ENCODE measurements around the gene ACACA. TPM values are rescaled to one million over a fixed set of nuclear protein-coding genes. Genes with fewer than 3 reads are reported as not detected.

Gene ACACA
- total RNA-seq, 1 donor from 2014 or later = 45.9 TPM

DNA sequence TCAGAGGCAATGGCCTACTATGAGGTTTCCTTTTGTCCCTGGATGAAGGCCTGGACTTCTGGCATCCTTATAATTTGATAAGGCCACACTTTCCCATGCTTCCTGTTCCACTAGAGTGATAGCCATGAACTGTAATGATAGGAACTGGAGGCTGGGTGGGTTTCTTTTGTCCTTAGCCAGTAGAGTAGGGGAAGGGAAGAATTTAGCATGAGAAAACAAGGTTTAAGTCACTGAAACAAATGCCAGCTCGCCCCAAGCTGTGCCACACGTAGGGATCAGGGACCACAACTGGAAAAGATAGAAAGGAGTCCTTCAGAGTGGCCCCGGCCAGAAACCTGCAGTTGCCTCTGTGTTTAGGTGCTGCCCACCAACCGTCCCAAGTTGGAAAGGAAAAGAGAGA lies 111.7 kb downstream of the ACACA start:
- DNase-seq (ENCODE audit: low read depth) = no peak

DNA sequence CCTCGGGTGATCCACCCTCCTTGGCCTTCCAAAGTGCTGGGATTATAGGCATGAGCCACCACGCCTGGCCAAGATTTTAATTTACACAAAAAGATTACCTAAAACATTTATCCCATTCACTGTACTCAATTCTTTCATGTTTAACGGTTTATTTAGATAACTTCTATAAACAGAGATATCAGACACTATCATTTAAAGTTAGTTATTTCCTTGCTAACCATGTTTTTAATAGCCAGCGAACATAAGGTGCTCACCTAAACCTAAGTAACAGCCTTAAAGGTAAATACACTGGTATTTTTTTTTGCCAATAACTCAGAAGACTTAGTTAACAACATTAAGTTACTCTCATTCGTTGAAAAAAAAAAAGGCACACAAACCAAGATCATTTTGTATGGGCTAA lies 112.9 kb downstream of the ACACA start:
- DNase-seq (ENCODE audit: low read depth) = no peak

DNA sequence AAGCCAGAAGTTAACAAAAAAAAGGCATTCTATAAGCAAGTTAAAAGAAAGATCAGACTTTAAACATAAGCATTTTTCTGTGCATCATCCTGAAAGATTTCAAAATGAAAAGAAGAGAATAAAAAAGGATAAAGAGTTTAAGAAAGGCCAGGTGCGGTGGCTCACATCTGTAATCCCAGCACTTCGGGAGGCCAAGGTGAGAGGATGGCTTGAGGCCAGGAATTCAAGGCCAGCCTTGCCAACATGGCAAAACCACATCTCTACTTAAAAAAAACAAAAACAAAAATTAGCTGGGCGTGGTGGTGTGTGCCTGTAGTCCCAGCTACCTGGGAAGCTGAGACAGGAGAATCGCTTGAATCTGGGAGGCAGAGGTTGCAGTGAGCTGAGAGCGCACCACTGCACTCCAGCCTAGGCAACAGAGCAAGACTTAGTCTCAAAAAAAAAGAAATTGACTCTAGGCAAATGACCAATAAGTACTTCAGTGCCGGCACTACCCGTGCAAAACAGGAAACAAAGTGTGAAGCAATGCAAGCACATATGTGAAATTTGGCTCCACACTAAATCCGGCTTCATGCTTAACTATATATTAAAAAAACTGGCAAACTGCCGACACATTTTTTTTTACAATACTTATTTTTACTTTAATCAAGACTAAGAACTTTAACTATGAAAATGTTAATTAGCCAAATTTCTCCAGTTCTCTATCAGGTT lies 114.1 kb downstream of the ACACA start:
- DNase-seq (ENCODE audit: low read depth) = no peak

DNA sequence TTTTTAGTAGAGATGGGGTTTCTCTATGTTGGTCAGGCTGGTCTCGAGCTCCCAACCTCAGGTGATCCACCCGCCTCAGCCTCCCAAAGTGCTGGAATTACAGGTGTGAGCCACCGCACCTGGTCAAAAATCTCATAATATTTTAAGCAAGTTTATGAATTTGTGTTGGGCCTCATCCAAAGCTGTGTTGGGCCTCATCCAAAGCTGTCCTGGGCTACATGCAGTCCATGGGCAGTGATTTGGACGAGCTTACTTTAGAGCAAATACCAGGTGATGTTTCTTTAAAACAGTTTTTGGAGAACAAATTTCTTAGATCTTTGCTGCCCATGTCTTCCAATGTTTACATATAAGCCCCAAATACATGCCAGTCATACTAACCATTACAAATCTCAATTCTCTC lies 115.3 kb downstream of the ACACA start:
- DNase-seq (ENCODE audit: low read depth) = no peak

DNA sequence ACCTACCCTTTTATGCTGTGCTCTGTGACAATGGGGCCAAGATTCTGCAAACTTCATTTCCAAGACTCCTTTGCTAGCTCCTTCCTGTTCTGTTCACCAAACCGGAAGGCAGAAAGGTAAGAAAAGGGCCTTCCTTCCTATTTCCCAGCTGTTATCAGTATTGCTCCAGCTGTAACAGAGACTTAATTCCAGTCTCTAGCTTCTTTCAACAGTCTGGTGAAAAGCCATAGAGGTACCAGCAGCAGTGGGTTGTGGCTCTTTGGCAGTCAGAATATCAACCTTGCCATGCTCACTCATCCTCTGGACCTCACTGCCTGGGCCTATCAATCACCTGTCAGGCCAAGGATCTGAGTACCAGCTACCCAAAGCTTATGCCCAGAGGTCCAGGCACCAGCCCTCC lies 120.2 kb downstream of the ACACA start:
- no peak for DNase-seq (ENCODE audit: low read depth)

DNA sequence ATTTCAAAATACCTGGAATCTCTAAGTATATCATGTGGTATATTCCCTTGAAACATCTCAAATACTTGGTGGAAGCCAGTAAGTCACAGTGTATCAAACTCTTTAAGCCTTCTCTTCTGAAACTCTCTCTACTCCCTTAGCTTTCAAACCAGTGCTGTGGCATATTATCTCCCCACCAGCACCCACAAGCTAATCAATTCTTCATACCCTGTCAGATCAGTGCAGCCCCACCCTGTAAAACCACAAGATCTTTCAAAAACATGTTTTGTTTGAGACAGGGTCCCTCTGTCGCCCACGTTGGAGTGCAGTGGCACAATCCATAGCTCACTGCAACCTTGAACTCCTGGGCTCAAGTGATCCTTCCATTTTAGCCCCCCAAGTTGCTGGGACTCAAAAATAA lies 122.4 kb downstream of the ACACA start:
- no peak for DNase-seq (ENCODE audit: low read depth)

DNA sequence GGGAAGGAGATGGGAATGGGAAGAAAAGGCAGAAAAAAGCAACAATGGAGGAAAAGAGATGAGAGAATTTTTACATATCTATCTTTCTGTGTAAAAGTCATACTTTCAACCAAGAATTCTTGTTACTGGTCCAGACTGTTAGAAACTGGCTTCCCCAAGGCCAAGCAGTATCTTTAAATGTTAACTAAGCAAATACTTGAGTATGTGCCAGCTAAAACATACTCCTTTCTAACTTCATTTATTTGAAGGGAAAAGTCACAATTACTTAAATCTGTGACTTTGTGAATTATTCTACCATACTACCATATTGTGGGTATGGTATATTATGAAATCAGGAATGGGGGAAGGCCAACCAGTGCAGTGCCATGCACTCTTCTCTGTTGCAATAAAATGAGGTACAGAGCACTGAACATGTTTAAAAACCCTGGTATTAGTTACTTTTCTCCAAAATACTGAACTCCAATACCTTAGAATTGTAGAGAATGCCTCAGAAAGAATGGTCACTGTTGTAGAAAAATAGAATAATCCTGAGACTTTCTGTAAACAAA lies 123.1 kb downstream of the ACACA start:
- no peak for DNase-seq (ENCODE audit: low read depth)

DNA sequence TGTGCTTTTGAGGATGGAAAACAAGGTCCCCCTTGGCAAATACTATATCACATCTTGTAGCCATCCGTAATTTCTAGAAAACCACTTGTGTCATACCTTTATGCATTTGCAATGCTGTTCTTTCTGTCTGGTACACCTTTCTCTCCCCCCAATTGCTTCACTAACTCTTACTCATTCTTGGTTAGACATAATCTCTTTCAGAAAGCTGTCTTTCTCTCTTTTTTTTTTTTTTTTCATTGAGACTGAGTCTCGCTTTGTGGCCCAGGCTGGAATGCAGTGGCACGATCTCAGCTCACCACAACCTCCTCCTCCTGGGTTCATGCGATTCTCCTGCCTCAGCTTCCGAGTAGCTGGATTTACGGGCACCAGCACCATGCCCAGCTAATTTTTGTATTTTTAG lies 125.8 kb downstream of the ACACA start:
- DNase-seq (ENCODE audit: low read depth) = no peak

DNA sequence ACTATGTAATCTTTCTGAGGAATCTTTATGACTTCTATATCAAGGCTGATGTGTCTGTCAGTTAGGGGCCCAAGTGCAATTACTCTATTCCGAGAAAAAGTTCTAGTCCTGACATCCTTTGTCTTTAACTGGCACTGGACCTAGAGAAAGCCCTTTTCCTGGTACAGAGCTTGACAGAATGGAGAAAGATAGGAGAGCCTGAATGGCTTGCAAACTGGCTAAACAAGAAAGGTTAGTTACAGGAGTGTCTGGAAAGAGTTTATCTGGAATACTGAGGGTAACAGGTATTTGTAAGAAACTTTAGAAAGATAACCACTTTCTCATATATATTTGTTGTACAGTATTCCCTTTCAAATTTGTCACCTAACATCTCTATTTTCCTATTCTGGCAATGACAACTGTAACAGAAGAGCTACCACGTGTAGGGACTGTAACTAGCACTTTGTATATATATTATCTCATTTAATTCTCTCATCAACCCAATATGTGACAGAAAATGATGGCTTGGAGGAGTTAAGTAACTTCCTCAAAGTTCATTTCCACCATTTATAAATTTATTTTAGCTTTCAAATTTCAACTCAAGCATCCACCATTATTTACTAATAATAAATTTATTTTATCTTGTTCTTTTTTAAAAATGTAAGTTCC lies 128.3 kb downstream of the ACACA start:
- DNase-seq (ENCODE audit: low read depth) = no peak

DNA sequence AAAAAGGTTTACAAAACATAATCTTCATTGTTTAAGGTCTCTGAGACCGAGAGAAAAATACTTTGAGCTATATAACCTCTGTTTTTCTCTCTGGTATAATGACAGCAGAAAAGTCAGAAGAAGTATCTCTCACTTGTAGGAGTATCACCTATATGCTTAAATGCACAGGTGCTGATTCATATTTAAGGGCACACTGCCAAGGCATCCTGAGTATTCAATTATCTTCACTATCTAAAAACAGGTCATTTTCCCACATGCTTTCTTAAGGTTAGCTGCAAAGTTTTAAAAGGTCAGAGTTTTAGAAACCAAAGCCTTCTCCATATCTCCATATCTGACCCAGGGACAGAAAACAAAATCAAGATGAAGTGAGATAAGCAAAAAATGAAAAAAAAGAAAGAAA lies 130.2 kb downstream of the ACACA start:
- DNase-seq (ENCODE audit: low read depth) = no peak

DNA sequence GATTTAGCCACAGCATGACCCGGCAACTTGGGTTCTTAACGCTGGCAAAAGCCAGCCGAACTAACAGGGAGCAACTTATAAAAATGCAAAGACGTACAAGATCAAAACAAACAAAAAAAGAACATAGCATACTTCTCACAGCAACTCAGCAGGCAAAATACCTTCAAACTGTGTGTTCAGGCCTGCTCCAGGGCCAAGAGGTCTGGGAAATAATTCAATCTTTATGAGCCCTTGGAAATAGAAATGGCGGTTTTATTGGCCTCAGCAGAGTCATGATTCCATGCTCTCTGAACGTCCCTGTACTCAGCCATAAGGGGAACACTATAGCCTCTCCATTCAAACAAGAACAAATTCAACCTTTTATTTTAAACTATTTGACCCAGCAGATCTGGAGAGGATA lies 132.2 kb downstream of the ACACA start:
- no peak for DNase-seq (ENCODE audit: low read depth)

DNA sequence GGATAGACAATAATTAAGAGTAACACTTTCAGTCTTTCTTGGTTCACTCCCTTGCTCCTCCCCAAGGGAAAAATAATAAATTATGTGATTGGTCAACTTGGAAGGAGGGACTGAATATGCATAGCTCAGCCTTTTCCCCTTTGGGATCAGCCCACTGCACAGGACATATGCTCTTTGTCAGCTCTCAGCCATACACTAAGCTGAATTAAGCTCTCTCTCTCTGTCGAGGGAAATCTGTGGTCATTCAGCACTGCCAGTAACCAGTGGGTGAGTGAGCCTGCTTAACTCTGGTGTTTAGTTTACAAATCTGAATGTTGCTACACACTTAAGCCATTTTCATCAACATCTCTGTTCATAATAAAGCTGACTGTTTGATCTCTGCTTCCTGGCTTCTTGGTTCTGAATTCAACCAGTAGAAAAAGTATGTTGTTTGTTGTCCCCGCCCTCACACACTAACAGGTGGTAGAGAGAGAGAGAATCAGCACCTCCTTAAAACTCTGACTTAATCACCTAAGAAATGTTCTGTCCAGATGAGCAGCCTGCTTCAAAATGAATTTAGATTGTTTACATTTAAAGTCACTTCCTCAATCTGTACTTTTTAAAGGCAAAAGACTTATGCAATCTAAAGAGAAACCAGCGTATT lies 133.1 kb downstream of the ACACA start:
- DNase-seq (ENCODE audit: low read depth) = peak; percentile 14

DNA sequence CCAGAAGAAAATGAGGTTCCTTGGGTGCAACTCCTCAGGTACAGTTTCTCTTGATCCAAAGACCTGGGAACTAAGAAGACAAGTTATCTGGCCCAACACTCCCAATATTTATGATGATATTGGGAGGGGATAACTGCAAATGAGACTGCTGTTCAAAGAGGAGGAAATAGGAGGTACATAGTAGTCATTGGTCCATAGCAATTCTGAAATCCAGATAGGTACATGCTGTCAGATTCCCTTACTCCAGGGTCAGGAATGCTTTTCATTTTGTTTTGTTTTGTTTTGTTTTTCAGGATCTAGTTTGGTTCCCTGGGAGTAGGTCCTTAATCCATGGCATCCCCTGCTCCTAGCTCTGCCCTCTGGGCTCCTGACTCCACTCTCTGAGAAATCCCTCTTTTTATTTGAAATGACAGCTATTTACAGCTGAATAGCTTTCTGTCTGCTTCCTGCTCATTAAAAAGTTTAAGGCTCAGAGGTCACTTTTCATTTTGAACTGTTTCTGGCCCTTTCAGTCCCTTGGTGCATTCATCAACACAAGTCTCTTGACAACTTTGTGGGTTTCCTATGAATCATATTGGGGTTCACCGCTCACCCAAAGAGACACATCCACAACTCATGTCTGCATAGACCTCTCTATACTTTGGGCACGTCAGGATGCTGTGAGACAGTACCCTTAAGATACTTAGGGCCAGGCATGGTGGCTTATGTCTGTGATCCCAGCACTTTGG lies 141.0 kb downstream of the ACACA start:
- no peak for DNase-seq (ENCODE audit: low read depth)

DNA sequence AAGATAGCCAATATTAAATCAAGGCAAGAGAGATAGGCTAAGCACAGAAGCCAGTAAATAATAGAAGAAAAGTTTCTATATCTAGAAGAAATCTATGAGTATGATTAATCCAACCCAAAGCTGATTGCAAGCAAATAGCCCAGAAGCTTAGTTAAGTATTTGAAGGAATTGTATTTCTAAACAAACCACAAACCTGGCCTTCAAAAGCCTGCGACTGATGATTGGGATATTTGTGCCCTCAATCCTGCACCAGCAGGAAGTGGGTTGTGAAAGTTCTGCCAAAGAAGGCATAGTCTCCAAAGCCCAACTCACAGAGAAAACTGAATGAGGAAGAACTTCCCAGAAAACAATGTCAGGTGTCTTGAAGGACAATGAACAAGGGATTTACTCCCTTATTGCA lies 145.3 kb downstream of the ACACA start:
- DNase-seq (ENCODE audit: low read depth) = peak; percentile 22

DNA sequence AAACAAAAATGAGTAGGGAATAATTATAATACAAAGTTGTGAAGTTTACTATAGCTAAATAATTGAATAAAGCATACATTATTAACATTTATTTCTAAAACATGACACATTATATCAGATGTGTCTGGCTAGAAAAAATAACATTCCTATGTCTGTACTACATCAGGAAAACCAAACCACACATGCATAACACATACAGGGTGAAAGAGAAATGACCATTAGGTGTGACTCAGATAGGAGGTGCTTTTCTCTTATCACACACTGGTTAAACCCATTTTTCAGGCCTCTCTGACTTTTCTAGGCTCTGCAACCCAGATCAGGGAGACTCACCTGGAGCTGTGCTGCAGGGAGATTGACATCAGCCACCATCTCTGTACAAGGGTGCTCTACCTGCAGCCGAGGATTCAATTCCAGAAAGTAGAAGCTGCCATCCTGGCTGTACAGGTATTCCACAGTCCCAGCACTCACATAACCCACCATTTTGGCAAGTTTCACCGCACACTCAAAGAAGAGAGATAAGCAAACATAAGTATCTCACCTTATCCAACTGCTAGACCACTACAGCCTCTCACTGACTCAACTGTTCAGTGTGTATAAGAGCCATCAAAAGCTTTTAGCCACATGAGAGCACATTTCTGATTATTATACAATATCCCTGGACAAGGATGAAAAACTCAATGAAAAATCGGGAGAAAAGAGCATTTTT lies 147.5 kb downstream of the ACACA start:
- no peak for DNase-seq (ENCODE audit: low read depth)

DNA sequence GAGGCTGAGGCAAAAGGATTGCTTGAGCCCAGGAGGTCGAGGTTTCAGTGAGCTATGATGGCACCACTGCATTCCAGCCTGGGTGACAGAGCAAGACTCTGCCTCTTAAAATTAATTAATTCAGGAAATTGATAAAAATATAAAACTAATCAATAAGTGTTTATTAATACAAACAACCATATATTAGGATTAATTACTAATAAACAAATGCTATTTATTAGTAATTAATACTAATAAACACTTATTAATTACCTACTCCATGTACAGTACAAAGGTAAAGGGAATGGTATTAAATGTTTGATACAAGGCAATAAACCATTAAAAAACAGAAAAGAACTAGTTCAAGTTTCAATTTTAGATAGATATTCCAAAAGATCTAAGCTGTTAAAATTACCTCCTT lies 150.0 kb downstream of the ACACA start:
- no peak for DNase-seq (ENCODE audit: low read depth)

DNA sequence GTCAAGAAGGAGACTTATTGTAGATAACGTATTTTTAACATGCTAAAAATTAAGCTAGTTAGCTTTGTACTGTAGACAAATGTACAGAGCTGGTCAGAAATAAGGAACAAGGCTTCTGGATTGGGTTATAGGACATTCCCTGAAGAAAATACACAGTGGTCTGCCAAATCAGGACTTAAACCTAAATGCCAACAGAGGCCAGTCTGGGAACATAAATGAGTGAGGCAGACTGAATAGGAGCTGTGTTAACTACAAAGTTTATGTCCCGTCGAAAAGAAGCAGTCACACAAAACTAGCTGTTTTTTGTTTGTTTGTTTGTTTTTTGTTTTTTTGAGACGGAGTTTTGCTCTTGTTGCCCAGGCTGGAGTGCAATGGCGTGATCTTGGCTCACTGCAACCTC lies 151.2 kb downstream of the ACACA start:
- DNase-seq (ENCODE audit: low read depth) = no peak

DNA sequence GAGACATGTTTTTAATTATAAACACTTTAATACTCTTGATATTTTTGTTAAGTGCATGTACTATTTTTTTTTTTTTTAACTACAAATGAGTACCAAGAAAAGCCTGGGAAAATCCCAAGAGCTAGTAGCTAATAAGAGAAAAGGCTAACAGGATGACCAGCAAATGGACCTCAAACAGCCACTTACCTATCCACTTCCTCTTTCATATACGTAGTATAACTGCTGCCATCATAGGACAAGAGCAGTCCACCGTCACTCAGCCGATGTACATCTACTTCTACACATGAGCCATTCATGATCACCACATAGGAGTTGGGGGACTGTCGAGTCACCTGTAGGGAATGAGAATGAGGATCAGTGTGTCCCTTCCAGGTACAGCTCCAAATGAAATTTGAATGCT lies 158.8 kb downstream of the ACACA start:
- DNase-seq (ENCODE audit: low read depth) = no peak

DNA sequence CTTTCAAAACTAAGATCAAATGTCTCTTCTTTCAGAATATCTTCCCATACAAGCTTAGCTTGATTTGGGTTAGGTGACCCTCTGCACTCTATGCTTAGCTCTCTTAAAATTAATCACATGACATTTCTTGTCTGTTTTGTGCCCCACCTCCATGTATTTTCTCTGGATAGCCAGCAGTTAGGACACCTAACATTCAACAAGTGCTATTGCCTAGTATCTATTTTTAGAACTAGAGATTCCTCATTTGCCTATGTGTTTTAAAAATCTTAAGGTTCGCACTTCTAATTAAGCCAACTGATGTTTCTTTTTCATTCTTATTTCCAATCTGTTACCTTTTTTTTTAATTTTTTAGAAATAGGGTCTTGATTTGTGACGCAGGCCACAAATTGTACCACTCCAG lies 160.6 kb downstream of the ACACA start:
- no peak for DNase-seq (ENCODE audit: low read depth)

DNA sequence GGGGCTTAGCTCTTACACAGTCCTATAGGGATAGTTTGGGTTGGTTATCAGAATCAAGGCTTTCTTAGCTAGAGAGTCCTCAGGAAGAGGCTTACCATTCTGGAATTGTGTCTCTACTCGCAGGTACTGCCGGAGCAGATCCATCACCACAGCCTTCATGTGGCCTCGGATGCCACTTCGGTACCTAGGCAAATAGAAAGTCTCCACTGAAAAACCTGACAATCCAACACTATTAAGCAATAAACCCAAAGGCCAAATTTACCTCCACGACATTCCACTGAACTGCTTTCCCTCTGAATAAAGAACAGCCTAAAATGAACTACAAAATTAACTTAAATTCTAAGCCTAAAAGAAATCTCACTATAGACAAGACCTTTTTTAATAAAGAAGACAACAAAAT lies 166.3 kb downstream of the ACACA start:
- no peak for DNase-seq (ENCODE audit: low read depth)

DNA sequence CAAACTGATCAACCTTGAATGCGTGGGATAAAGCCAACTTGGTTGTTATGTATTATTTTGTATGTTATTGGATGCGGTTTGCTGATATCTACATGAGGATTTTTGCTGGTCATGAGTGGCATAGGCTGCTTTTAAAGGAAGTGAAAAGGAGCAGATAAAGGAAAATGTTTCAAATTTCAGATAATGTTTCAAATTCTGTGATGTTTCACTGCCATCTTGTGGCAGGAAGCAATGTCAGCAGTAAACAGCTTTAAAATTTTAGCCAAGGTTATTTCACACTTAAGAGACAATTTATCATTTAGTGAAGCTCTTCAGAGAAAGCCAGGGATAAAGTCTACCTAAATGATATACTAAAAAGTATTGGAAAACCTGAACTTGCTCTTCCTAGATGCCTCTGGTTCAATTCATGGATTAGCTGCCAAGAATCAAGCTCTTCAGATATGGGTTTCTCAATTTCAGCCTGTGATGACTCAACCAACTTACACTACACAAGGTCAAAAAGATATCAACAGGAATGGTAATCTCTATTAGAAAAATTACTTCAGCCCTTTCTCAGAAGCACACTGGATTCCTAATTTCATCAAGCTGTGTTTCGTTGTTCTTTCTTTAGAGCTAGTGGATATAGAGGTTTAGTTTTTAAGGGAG lies 166.8 kb downstream of the ACACA start:
- peak; percentile 21 for DNase-seq (ENCODE audit: low read depth)

Data from myocyte (in vitro differentiated cells).